Measurements from ENCODE around the gene GZMB. TPM values are rescaled to one million over a fixed set of nuclear protein-coding genes. Genes with fewer than 3 reads are reported as not detected.
"Not testable (repeated sequence)": the region's sequence is repeated elsewhere in the genome, so short reads cannot be mapped to it uniquely, and the experiment has no call there.

The GZMB gene
- total and polyA plus RNA-seq, 5 donors from 2014 or later, result 0.29 to 3.0 (median 1.0) TPM; not detected in 2

GRCh38 chr14:24607635-24608514 lies 26.1 kb downstream of the GZMB start:
- no peak overlapping the region for H3K4me3 Mint-ChIP-seq
- no peaks in the 10 kb centered on the region for H3K36me3 Mint-ChIP-seq
- H3K27me3 Mint-ChIP-seq, result peaks cover 14% of the 10 kb centered on the region
- peaks cover 0 to 8% (median 3%) of the 10 kb centered on the region in 4 donors for H3K4me1 Mint-ChIP-seq
- H3K9me3 Mint-ChIP-seq, result peaks cover 0 to 3% (median 0%) of the 10 kb centered on the region in 7 donors
- H3K27ac Mint-ChIP-seq, result peak overlapping the region in 2 of 3 donors; percentile 27 to 55
- Histone ChIP-seq H3K27ac (ENCODE audit: insufficient read depth, low read length, poor library complexity, severe bottlenecking) (no peak overlapping the region), H3K36me3 (ENCODE audit: control insufficient read depth, insufficient read depth, low read length) (no peaks in the 10 kb centered on the region), H3K27me3 (ENCODE audit: control insufficient read depth, insufficient read depth, low read length) (no peaks in the 10 kb centered on the region), H3K4me1 (ENCODE audit: control insufficient read depth, insufficient read depth, low read length, poor library complexity, severe bottlenecking) (no peaks in the 10 kb centered on the region), H3K9me3 (ENCODE audit: control insufficient read depth in 2 of 2, low read length in 2 of 2) (no peaks in the 10 kb centered on the region), H3K4me3 (ENCODE audit: low read depth, low read length) (no peak overlapping the region)
- no peak for ATAC-seq (ENCODE audit: low read depth in 2 of 2)
- no peak for DNase-seq

- Mint-ChIP-seq H3K27me3 (peaks cover 8% of the 10 kb centered on the region), H3K9me3 (peaks cover 0 to 3% (median 0%) of the 10 kb centered on the region in 7 donors), H3K36me3 (no peaks in the 10 kb centered on the region), H3K4me3 (no peak overlapping the region), H3K4me1 (peaks cover 0 to 8% (median 3%) of the 10 kb centered on the region in 4 donors), H3K27ac (no peak overlapping the region)
- ATAC-seq (ENCODE audit: low read depth in 2 of 2) (peak; percentile 14 to 18), DNase-seq (no peak)
- Histone ChIP-seq H3K4me3 (ENCODE audit: low read depth, low read length) (no peak overlapping the region), H3K27me3 (ENCODE audit: control insufficient read depth, insufficient read depth, low read length) (no peaks in the 10 kb centered on the region), H3K9me3 (ENCODE audit: control insufficient read depth in 2 of 2, low read length in 2 of 2) (no peaks in the 10 kb centered on the region), H3K4me1 (ENCODE audit: control insufficient read depth, insufficient read depth, low read length, poor library complexity, severe bottlenecking) (no peaks in the 10 kb centered on the region), H3K27ac (ENCODE audit: insufficient read depth, low read length, poor library complexity, severe bottlenecking) (no peak overlapping the region), H3K36me3 (ENCODE audit: control insufficient read depth, insufficient read depth, low read length) (no peaks in the 10 kb centered on the region)
These were observed 26.9 kb downstream of the GZMB start for GRCh38 chr14:24607081-24607480.

- no peaks in the 10 kb centered on the region for H3K9me3 ChIP-seq (ENCODE audit: control insufficient read depth in 2 of 2, low read length in 2 of 2)
- no peaks in the 10 kb centered on the region for H3K36me3 ChIP-seq (ENCODE audit: control insufficient read depth, insufficient read depth, low read length)
- Mint-ChIP-seq H3K9me3 (peaks cover 0 to 3% (median 0%) of the 10 kb centered on the region in 7 donors), H3K27me3 (peaks cover 5% of the 10 kb centered on the region), H3K4me3 (no peak overlapping the region), H3K27ac (no peak overlapping the region), H3K4me1 (peaks cover 0 to 8% (median 3%) of the 10 kb centered on the region in 4 donors), H3K36me3 (no peaks in the 10 kb centered on the region)
- no peaks in the 10 kb centered on the region for H3K4me1 ChIP-seq (ENCODE audit: control insufficient read depth, insufficient read depth, low read length, poor library complexity, severe bottlenecking)
- H3K27me3 ChIP-seq (ENCODE audit: control insufficient read depth, insufficient read depth, low read length), result no peaks in the 10 kb centered on the region
- DNase-seq (no peak), ATAC-seq (ENCODE audit: low read depth in 2 of 2) (no peak)
- no peak overlapping the region for H3K4me3 ChIP-seq (ENCODE audit: low read depth, low read length)
- H3K27ac ChIP-seq (ENCODE audit: insufficient read depth, low read length, poor library complexity, severe bottlenecking), result no peak overlapping the region
These were observed 27.7 kb downstream of the GZMB start for GRCh38 chr14:24606297-24606696.

GRCh38 chr14:24605435-24606190 lies 28.4 kb downstream of the GZMB start:
- Histone ChIP-seq H3K27me3 (ENCODE audit: control insufficient read depth, insufficient read depth, low read length) (no peaks in the 10 kb centered on the region), H3K36me3 (ENCODE audit: control insufficient read depth, insufficient read depth, low read length) (no peaks in the 10 kb centered on the region), H3K9me3 (ENCODE audit: control insufficient read depth in 2 of 2, low read length in 2 of 2) (no peaks in the 10 kb centered on the region), H3K27ac (ENCODE audit: insufficient read depth, low read length, poor library complexity, severe bottlenecking) (no peak overlapping the region), H3K4me1 (ENCODE audit: control insufficient read depth, insufficient read depth, low read length, poor library complexity, severe bottlenecking) (no peaks in the 10 kb centered on the region), H3K4me3 (ENCODE audit: low read depth, low read length) (no peak overlapping the region)
- peaks cover 5% of the 10 kb centered on the region for H3K27me3 Mint-ChIP-seq
- ATAC-seq (ENCODE audit: low read depth in 2 of 2) (peak; percentile 73 to 74), DNase-seq (peak; percentile 13 to 63 (median 42))
- peak overlapping the region in 2 of 3 donors; percentile 80 to 91 for H3K27ac Mint-ChIP-seq
- peaks cover 0 to 3% (median 0%) of the 10 kb centered on the region in 7 donors for H3K9me3 Mint-ChIP-seq
- H3K4me3 Mint-ChIP-seq, result peak overlapping the region in 1 of 4 donors; percentile 5
- peaks cover 0 to 8% (median 3%) of the 10 kb centered on the region in 4 donors for H3K4me1 Mint-ChIP-seq
- no peaks in the 10 kb centered on the region for H3K36me3 Mint-ChIP-seq

GRCh38 chr14:24597403-24597802 lies 36.6 kb downstream of the GZMB start:
- Histone ChIP-seq H3K27ac (ENCODE audit: insufficient read depth, low read length, poor library complexity, severe bottlenecking) (no peak overlapping the region), H3K9me3 (ENCODE audit: control insufficient read depth in 2 of 2, low read length in 2 of 2) (peaks cover 0 to 9% of the 10 kb centered on the region in 2 experiments), H3K4me3 (ENCODE audit: low read depth, low read length) (no peak overlapping the region), H3K4me1 (ENCODE audit: control insufficient read depth, insufficient read depth, low read length, poor library complexity, severe bottlenecking) (no peaks in the 10 kb centered on the region), H3K36me3 (ENCODE audit: control insufficient read depth, insufficient read depth, low read length) (no peaks in the 10 kb centered on the region), H3K27me3 (ENCODE audit: control insufficient read depth, insufficient read depth, low read length) (no peaks in the 10 kb centered on the region)
- DNase-seq, result no peak
- Mint-ChIP-seq H3K4me3 (no peak overlapping the region), H3K27me3 (peaks cover 28% of the 10 kb centered on the region), H3K9me3 (peaks cover 0 to 44% (median 11%) of the 10 kb centered on the region in 7 donors), H3K36me3 (no peaks in the 10 kb centered on the region), H3K27ac (no peak overlapping the region), H3K4me1 (no peaks in the 10 kb centered on the region)
- no peak for ATAC-seq (ENCODE audit: low read depth in 2 of 2)

GRCh38 chr14:24595073-24595808 lies 38.7 kb downstream of the GZMB start:
- Mint-ChIP-seq H3K27me3 (peaks cover 26% of the 10 kb centered on the region), H3K4me1 (no peaks in the 10 kb centered on the region), H3K9me3 (peaks cover 0 to 44% (median 12%) of the 10 kb centered on the region in 7 donors), H3K4me3 (no peak overlapping the region), H3K36me3 (no peaks in the 10 kb centered on the region), H3K27ac (no peak overlapping the region)
- no peak for DNase-seq
- ATAC-seq (ENCODE audit: low read depth in 2 of 2), result no peak
- Histone ChIP-seq H3K36me3 (ENCODE audit: control insufficient read depth, insufficient read depth, low read length) (no peaks in the 10 kb centered on the region), H3K9me3 (ENCODE audit: control insufficient read depth in 2 of 2, low read length in 2 of 2) (peaks cover 0 to 9% of the 10 kb centered on the region in 2 experiments), H3K27ac (ENCODE audit: insufficient read depth, low read length, poor library complexity, severe bottlenecking) (no peak overlapping the region), H3K27me3 (ENCODE audit: control insufficient read depth, insufficient read depth, low read length) (no peaks in the 10 kb centered on the region), H3K4me3 (ENCODE audit: low read depth, low read length) (no peak overlapping the region), H3K4me1 (ENCODE audit: control insufficient read depth, insufficient read depth, low read length, poor library complexity, severe bottlenecking) (no peaks in the 10 kb centered on the region)

GRCh38 chr14:24591004-24591403 lies 43.0 kb downstream of the GZMB start:
- not testable (repeated sequence) for H3K4me3 ChIP-seq (ENCODE audit: low read depth, low read length); H3K9me3 ChIP-seq (ENCODE audit: control insufficient read depth in 2 of 2, low read length in 2 of 2); DNase-seq; H3K4me1 Mint-ChIP-seq; ATAC-seq (ENCODE audit: low read depth in 2 of 2); H3K4me3 Mint-ChIP-seq; H3K36me3 ChIP-seq (ENCODE audit: control insufficient read depth, insufficient read depth, low read length); H3K36me3 Mint-ChIP-seq; H3K27me3 ChIP-seq (ENCODE audit: control insufficient read depth, insufficient read depth, low read length); H3K4me1 ChIP-seq (ENCODE audit: control insufficient read depth, insufficient read depth, low read length, poor library complexity, severe bottlenecking); H3K27ac ChIP-seq (ENCODE audit: insufficient read depth, low read length, poor library complexity, severe bottlenecking); H3K27ac Mint-ChIP-seq
- Mint-ChIP-seq H3K27me3 (peaks cover 20% of the 10 kb centered on the region), H3K9me3 (peaks cover 0 to 18% (median 7%) of the 10 kb centered on the region in 7 donors)
